Heart left ventricle (tissue), 16 donors: ENCODE results near the gene DENR. TPM values are rescaled to one million over a fixed set of nuclear protein-coding genes. Genes with fewer than 3 reads are reported as not detected.
A peak's percentile ranks its signal among the peaks of the same experiment; 100 is the strongest.

Source experiments
- ATAC-seq, 4 donors: fragments of 200-7000 bp; cut with Tn5 transposase; one replicate each; pipeline ENCODE4 v1.9.1; 2020 to 2022; ENCODE audit warnings: moderate library complexity in 4 of 4, mild to moderate bottlenecking in 3 of 4, moderate number of reproducible peaks in 1 of 4
- DNase-seq, 5 donors: peaks; one replicate each; pipeline ENCODE4 v3.0.0-alpha.2; 2020
- H3K27ac ChIP-seq, 12 donors: fragments of 200-600 bp; sonication (generic) in 4 of 12; one replicate each; pipeline versions ENCODE4 v1.5.0 to v1.8.0; 2016 to 2022; ENCODE audit warnings: mild to moderate bottlenecking in 2 of 12
- H3K27me3 ChIP-seq, 9 donors: fragments of 200-600 bp; sonication (generic) in 2 of 9; one replicate each; pipeline versions ENCODE4 v1.5.1 to v1.8.0; 2016 to 2022; ENCODE audit warnings: mild to moderate bottlenecking in 3 of 9
- H3K36me3 ChIP-seq, 9 donors: fragments of 200-600 bp; sonication (generic) in 2 of 9; one replicate each; pipeline versions ENCODE4 v1.5.0 to v1.8.0; 2018 to 2022; ENCODE audit warnings: mild to moderate bottlenecking in 2 of 9
- H3K4me1 ChIP-seq, 12 donors: fragments of 200-600 bp; sonication (generic) in 4 of 12; one replicate each; pipeline versions ENCODE4 v1.5.0 to v1.8.0; 2016 to 2022; ENCODE audit warnings: mild to moderate bottlenecking in 3 of 12
- H3K4me3 ChIP-seq, 12 donors: fragments of 200-600 bp; sonication (generic) in 4 of 12; one replicate each; pipeline versions ENCODE4 v1.5.0 to v1.8.0; 2017 to 2022; ENCODE audit warnings: mild to moderate bottlenecking in 9 of 12, moderate library complexity in 4 of 12
- H3K9me3 ChIP-seq, 12 donors: fragments of 200-600 bp; sonication (generic) in 4 of 12; one replicate each; pipeline versions ENCODE4 v1.5.0 to v1.8.0; 2016 to 2022; ENCODE audit warnings: mild to moderate bottlenecking in 1 of 12
- CTCF ChIP-seq, 12 donors: fragments of 200-600 bp; sonication (generic) in 4 of 12; IDR thresholded peaks; one replicate each; pipeline versions ENCODE4 v1.5.0 to v1.8.0; 2018 to 2022; ENCODE audit warnings: antibody characterized with exemption in 12 of 12, mild to moderate bottlenecking in 5 of 12
- POLR2A ChIP-seq, 2 donors: fragments of 450-650 bp; IDR thresholded peaks; one replicate each; pipeline ENCODE4 v1.6.1; 2017; ENCODE audit warnings: antibody characterized with exemption in 2 of 2, mild to moderate bottlenecking in 2 of 2, moderate library complexity in 2 of 2
- WGBS, 4 donors: extraction: QIAGEN DNeasy Blood & Tissue Kit in 2 of 4; methylation state at CpG; one replicate each; pipeline versions ENCODE4 v1.1.5 to v1.1.7; 2013 to 2018; 5-methylcytosine and 5-hydroxymethylcytosine counted together
- intact Hi-C, 10 donors: fragments of 100-400 bp; cut with DNase I; formaldehyde crosslinking; loops; one replicate each; pipeline versions ENCODE4 v1.11.1 to v1.14.2; 2022
- polyA plus RNA-seq, 2 donors: library from polyadenylated mRNA; stranded (reverse); fragments of 200-250 nt; gene quantifications; one replicate each; pipeline ENCODE4 v1.2.3, GENCODE V29; 2013
- total RNA-seq, 9 donors: library from RNA; depleted of rRNA in 2 of 9; stranded (reverse); fragments of >200 nt in 2 of 9; fragmentation: NEBNext Ultra II Directional in 3 of 9; extraction: Animal tissue kit (Norgen Biotek cat#: 25700) in 3 of 9; gene quantifications; one replicate each; pipeline versions ENCODE4 v1.1.0 to v1.2.4, GENCODE V29; 2016 to 2023
- donor health status: ischemic (EF 13 %, LVEDD 7.1; RV severe dilation, severe dysfunction).
- donor health status: healthy with polysubstance abuse.
- donor health status: DM: no; HTN: yes; CAD: no.
- donor health status: DM: no; HTN: no; CAD: no.
- donor health status: ischemic (EF 25% LVEDD 6.9; RV normal size, moderate dysfunction).
- donor health status: ischemic (EF 25% LVEDD 5.7; RV mildly dilated, moderate dysfunction).
- donor health status: healthy.
- donor health status: DM: yes; HTN: yes; CAD: no.
- donor health status: ischemic (EF 35%, LVEDD 5.7; RV mildly dilated, moderate dysfunction).
- donor health status: nonischemic (EF 11% LVEDD 7.7; RV severe dilation, severe dysfunction).
- donor health status: DM: yes; HTN: yes; CAD: no.
- donor health status: PGD.
- donor health status: ischemic (EF 29% LVEDD 5.4; RV normal size, mild dysfunction).
- donor health status: nonischemic (EF 23%, LVEDD 6.1; RV moderate dilation, normal function).

Gene DENR
- total and polyA plus RNA-seq, 11 donors: 13.3 to 32.7 (median 26.3) TPM

- H3K9me3 ChIP-seq: no peaks in the 10 kb centered on the region
- H3K36me3 ChIP-seq: peaks cover 0 to 46% (median 40%) of the 10 kb centered on the region in 9 donors
- peak overlapping the region; percentile 65 to 99 (median 87) for H3K4me3 ChIP-seq
- peaks cover 0 to 19% (median 8%) of the 10 kb centered on the region in 12 donors for H3K4me1 ChIP-seq
- WGBS, 4 donors: 6 to 13% (median 9%) methylated on average over 5 of the region's 5 CpGs
- no peaks in the 10 kb centered on the region for H3K27me3 ChIP-seq
- DNase-seq (no peak), ATAC-seq (no peak)
- no peak for TF ChIP-seq CTCF (IDR thresholded peaks at IDR 0.05)
- no peak for TF ChIP-seq POLR2A (IDR thresholded peaks at IDR 0.05)
- H3K27ac ChIP-seq: peak overlapping the region in 8 of 12 donors; percentile 78 to 95 (median 86)
- intact Hi-C loops: loop anchor here (2.0 to 10.0 kb wide), 9 partner anchors 114 to 528 kb away; partner anchors contain the start of genes KNTC1 (in 2 of the 10), RSRC2 (in 2 of the 10), DIABLO (in 1 of the 10) and ZCCHC8 (in 1 of the 10)
These were observed 661 bp downstream of the DENR start for GRCh38 chr12:122753319-122753650.

- Histone ChIP-seq H3K9me3 (no peaks in the 10 kb centered on the region), H3K36me3 (peaks cover 0 to 61% (median 55%) of the 10 kb centered on the region in 9 donors), H3K27me3 (no peaks in the 10 kb centered on the region), H3K4me3 (no peak overlapping the region), H3K27ac (no peak overlapping the region), H3K4me1 (peaks cover 0 to 19% (median 8%) of the 10 kb centered on the region in 12 donors)
- intact Hi-C loops: loop anchor here in 8 of 10 donors (5.0 to 10.0 kb wide), 6 partner anchors 117 to 530 kb away; partner anchors contain the start of genes KNTC1 (in 2 of the 8), RSRC2 (in 2 of the 8), DIABLO (in 1 of the 8) and ZCCHC8 (in 1 of the 8)
- DNase-seq (no peak), ATAC-seq (no peak)
- TF ChIP-seq POLR2A (IDR thresholded peaks at IDR 0.05) (no peak), CTCF (IDR thresholded peaks at IDR 0.05) (no peak)
- WGBS, 4 donors: 39 to 97% (median 94%) methylated on average over 1 of the region's 1 CpG
These were observed 2.2 kb downstream of the DENR start for GRCh38 chr12:122754790-122755189.

GRCh38 chr12:122757568-122757967 lies 4.9 kb downstream of the DENR start:
- Histone ChIP-seq H3K9me3 (no peaks in the 10 kb centered on the region), H3K27me3 (no peaks in the 10 kb centered on the region), H3K4me1 (peaks cover 0 to 16% (median 8%) of the 10 kb centered on the region in 12 donors), H3K4me3 (no peak overlapping the region), H3K27ac (no peak overlapping the region), H3K36me3 (peaks cover 0 to 87% (median 76%) of the 10 kb centered on the region in 9 donors)
- ATAC-seq (no peak), DNase-seq (no peak)
- WGBS, 4 donors: 85 to 93% (median 89%) methylated on average over 1 of the region's 1 CpG
- intact Hi-C loops: loop anchor here in 2 of 10 donors (10.0 kb wide), 2 partner anchors 233 to 533 kb away; partner anchors contain the start of genes DIABLO (in 1 of the 2), KNTC1 (in 1 of the 2) and RSRC2 (in 1 of the 2)
- TF ChIP-seq POLR2A (IDR thresholded peaks at IDR 0.05) (no peak), CTCF (IDR thresholded peaks at IDR 0.05) (no peak)

GRCh38 chr12:122785503-122785902 lies 32.9 kb downstream of the DENR start:
- Histone ChIP-seq H3K27ac (no peak overlapping the region), H3K27me3 (no peaks in the 10 kb centered on the region), H3K4me1 (no peaks in the 10 kb centered on the region), H3K9me3 (no peaks in the 10 kb centered on the region), H3K4me3 (no peak overlapping the region), H3K36me3 (no peaks in the 10 kb centered on the region)
- TF ChIP-seq POLR2A (IDR thresholded peaks at IDR 0.05) (no peak), CTCF (IDR thresholded peaks at IDR 0.05) (no peak)
- WGBS, 4 donors: 83 to 92% (median 86%) methylated on average over 7 of the region's 7 CpGs
- DNase-seq (no peak), ATAC-seq (no peak)
- intact Hi-C loops: no loop called here
